GM23338 (cell line): ENCODE measurements around the gene PDGFC. TPM values are rescaled to one million over a fixed set of nuclear protein-coding genes. Genes with fewer than 3 reads are reported as not detected.
A peak's percentile ranks its signal among the peaks of the same experiment; 100 is the strongest.

Experiments used
- ATAC-seq: fragments of 200-7000 bp; cut with Tn5 transposase; 3 replicates; pipeline ENCODE4 v1.9.1; 2020
- DNase-seq: peaks from one replicate; pipeline ENCODE4 v3.0.0-alpha.2; 2015; ENCODE audit warnings: low spot score
- H2AFZ ChIP-seq: fragments of 200-600 bp; sonication (generic); 2 replicates; pipeline ENCODE4 v1.8.0; 2016; ENCODE audit warnings: antibody characterized with exemption, mild to moderate bottlenecking, moderate library complexity
- H3F3A ChIP-seq: fragments of 200-600 bp; sonication (generic); replicated peaks from 2 replicates; pipeline ENCODE4 v1.8.0; 2017; ENCODE audit warnings: antibody characterized with exemption, mixed run types, low read depth
- H3K27ac ChIP-seq: fragments of 200-600 bp; sonication (generic); 2 replicates; pipeline ENCODE4 v1.6.1; 2016; ENCODE audit warnings: low read depth
- H3K27me3 ChIP-seq: fragments of 200-600 bp; sonication (generic); 2 replicates; pipeline ENCODE4 v1.8.0; 2016; ENCODE audit warnings: mild to moderate bottlenecking, mixed run types, moderate library complexity; ENCODE audit not compliant: insufficient read depth
- H3K36me3 ChIP-seq: fragments of 200-600 bp; sonication (generic); 2 replicates; pipeline ENCODE4 v1.8.0; 2016; ENCODE audit warnings: mild to moderate bottlenecking; ENCODE audit not compliant: insufficient read depth
- H3K4me1 ChIP-seq: fragments of 200-600 bp; sonication (generic); 2 replicates; pipeline ENCODE4 v1.8.0; 2016; ENCODE audit warnings: mild to moderate bottlenecking, moderate library complexity; ENCODE audit not compliant: insufficient read depth
- H3K4me2 ChIP-seq: fragments of 200-600 bp; sonication (generic); 2 replicates; pipeline ENCODE4 v1.7.1; 2017; ENCODE audit warnings: mixed run types
- H3K4me3 ChIP-seq: fragments of 200-600 bp; sonication (generic); 2 replicates; pipeline ENCODE4 v1.6.1; 2016; ENCODE audit warnings: mixed run types
- H3K79me2 ChIP-seq: fragments of 200-600 bp; sonication (generic); replicated peaks from 2 replicates; pipeline ENCODE4 v1.8.0; 2017; ENCODE audit warnings: mild to moderate bottlenecking; ENCODE audit not compliant: insufficient read depth
- H3K9me2 ChIP-seq: fragments of 200-600 bp; sonication (generic); 2 replicates; pipeline ENCODE4 v1.8.0; 2017; ENCODE audit not compliant: insufficient read depth
- H4K20me1 ChIP-seq: fragments of 200-600 bp; sonication (generic); replicated peaks from 2 replicates; pipeline ENCODE4 v1.8.0; 2017; ENCODE audit warnings: mild to moderate bottlenecking; ENCODE audit not compliant: insufficient read depth
- H3K27ac Mint-ChIP-seq: 2 replicates; pipeline ENCODE4 v1.8.0; 2020; ENCODE audit warnings: inconsistent platforms, mild to moderate bottlenecking, moderate library complexity, mixed read lengths
- H3K27me3 Mint-ChIP-seq: 3 replicates; pipeline ENCODE4 v1.8.0; 2022; ENCODE audit warnings: low read depth, mild to moderate bottlenecking, moderate library complexity, mixed read lengths, inconsistent platforms; ENCODE audit not compliant: insufficient read depth, poor library complexity
- H3K36me3 Mint-ChIP-seq: 3 replicates; pipeline ENCODE4 v1.8.0; 2021; ENCODE audit warnings: low read depth, mild to moderate bottlenecking, inconsistent platforms, moderate library complexity, mixed read lengths
- H3K4me1 Mint-ChIP-seq: 3 replicates; pipeline ENCODE4 v1.8.0; 2020; ENCODE audit warnings: mild to moderate bottlenecking, inconsistent platforms, mixed read lengths
- H3K4me3 Mint-ChIP-seq: 3 replicates; pipeline ENCODE4 v1.8.0; 2021; ENCODE audit warnings: moderate library complexity, mild to moderate bottlenecking, inconsistent platforms, mixed read lengths
- H3K9me3 Mint-ChIP-seq: 3 replicates; pipeline ENCODE4 v1.8.0; 2020; ENCODE audit warnings: moderate library complexity, mild to moderate bottlenecking, inconsistent platforms, mixed read lengths
- CREB1 ChIP-seq: fragments of 250-450 bp; sonication (Bioruptor Pico); IDR thresholded peaks from 2 replicates; pipeline ENCODE4 v1.5.0; 2020; ENCODE audit warnings: low read depth, mild to moderate bottlenecking, moderate library complexity
- ETS1 ChIP-seq: IDR thresholded peaks from 2 replicates; pipeline ENCODE4 v1.6.1; 2016; ENCODE audit warnings: antibody characterized with exemption
- EZH2 ChIP-seq: fragments of 200-600 bp; sonication (generic); IDR thresholded peaks from one replicate; pipeline ENCODE4 v1.8.0; 2017; ENCODE audit warnings: antibody characterized with exemption, mild to moderate bottlenecking, low read depth; ENCODE audit not compliant: unreplicated experiment
- EZH2phosphoT487 ChIP-seq: fragments of 200-600 bp; sonication (generic); IDR thresholded peaks from one replicate; pipeline ENCODE4 v1.8.1; 2018; ENCODE audit warnings: antibody characterized with exemption; ENCODE audit not compliant: unreplicated experiment
- JUNB ChIP-seq: IDR thresholded peaks from one replicate; pipeline ENCODE4 v1.6.1; 2016; ENCODE audit warnings: antibody characterized with exemption; ENCODE audit not compliant: unreplicated experiment
- NANOG ChIP-seq: IDR thresholded peaks from 2 replicates; pipeline ENCODE4 v1.6.1; 2016; ENCODE audit warnings: antibody characterized with exemption, borderline replicate concordance
- POLR2AphosphoS5 ChIP-seq: IDR thresholded peaks from 2 replicates; pipeline ENCODE4 v1.6.1; 2016; ENCODE audit warnings: antibody characterized with exemption, low read depth
- STAT1 ChIP-seq: IDR thresholded peaks from one replicate; pipeline ENCODE4 v1.6.1; 2016; ENCODE audit warnings: antibody characterized with exemption; ENCODE audit not compliant: unreplicated experiment
- ZNF114 ChIP-seq: fragments of 250-450 bp; sonication (Bioruptor Pico); IDR thresholded peaks from 2 replicates; pipeline ENCODE4 v1.5.0; 2020; ENCODE audit warnings: mild to moderate bottlenecking, moderate library complexity
- ZNF331 ChIP-seq: fragments of 250-450 bp; sonication (Bioruptor Pico); IDR thresholded peaks from 2 replicates; pipeline ENCODE4 v1.5.0; 2020; ENCODE audit warnings: low read depth, mild to moderate bottlenecking, moderate library complexity
- polyA plus RNA-seq: library from polyadenylated mRNA; unstranded; fragments of >200 nt; fragmentation: Nextera tagmentation; extraction: Ambion mirVana; gene quantifications from 2 replicates; pipeline ENCODE4 v1.2.1, GENCODE V29; 2016
- total RNA-seq: library from RNA; depleted of rRNA; stranded (reverse); fragments of >200 nt; shearing (Covaris generic); gene quantifications from 2 replicates; pipeline ENCODE4 v1.2.3, GENCODE V29; 2014
- TF ChIP-seq, protein P1 (sequence below), 2 experiments: fragments of 200-600 bp in 1 of 2; sonication (generic) in 1 of 2; conservative IDR thresholded peaks; 2 replicates each; pipeline versions ENCODE4 v1.5.1 to v1.6.1; 2016 to 2017; ENCODE audit warnings: antibody characterized with exemption in 2 of 2, low read depth in 2 of 2, mild to moderate bottlenecking in 2 of 2, moderate library complexity in 1 of 2
- TF ChIP-seq, protein P2 (sequence below): fragments of 250-450 bp; sonication (Bioruptor Pico); IDR thresholded peaks from 2 replicates; pipeline ENCODE4 v1.5.0; 2020; ENCODE audit warnings: mild to moderate bottlenecking, moderate library complexity
- TF ChIP-seq, protein P3 (sequence below): IDR thresholded peaks from one replicate; pipeline ENCODE4 v1.6.1; 2018; ENCODE audit warnings: antibody characterized with exemption; ENCODE audit not compliant: unreplicated experiment

The PDGFC gene
- total and polyA plus RNA-seq, 2 experiments from 2014 or later: 1.3 to 3.4 TPM

DNA sequence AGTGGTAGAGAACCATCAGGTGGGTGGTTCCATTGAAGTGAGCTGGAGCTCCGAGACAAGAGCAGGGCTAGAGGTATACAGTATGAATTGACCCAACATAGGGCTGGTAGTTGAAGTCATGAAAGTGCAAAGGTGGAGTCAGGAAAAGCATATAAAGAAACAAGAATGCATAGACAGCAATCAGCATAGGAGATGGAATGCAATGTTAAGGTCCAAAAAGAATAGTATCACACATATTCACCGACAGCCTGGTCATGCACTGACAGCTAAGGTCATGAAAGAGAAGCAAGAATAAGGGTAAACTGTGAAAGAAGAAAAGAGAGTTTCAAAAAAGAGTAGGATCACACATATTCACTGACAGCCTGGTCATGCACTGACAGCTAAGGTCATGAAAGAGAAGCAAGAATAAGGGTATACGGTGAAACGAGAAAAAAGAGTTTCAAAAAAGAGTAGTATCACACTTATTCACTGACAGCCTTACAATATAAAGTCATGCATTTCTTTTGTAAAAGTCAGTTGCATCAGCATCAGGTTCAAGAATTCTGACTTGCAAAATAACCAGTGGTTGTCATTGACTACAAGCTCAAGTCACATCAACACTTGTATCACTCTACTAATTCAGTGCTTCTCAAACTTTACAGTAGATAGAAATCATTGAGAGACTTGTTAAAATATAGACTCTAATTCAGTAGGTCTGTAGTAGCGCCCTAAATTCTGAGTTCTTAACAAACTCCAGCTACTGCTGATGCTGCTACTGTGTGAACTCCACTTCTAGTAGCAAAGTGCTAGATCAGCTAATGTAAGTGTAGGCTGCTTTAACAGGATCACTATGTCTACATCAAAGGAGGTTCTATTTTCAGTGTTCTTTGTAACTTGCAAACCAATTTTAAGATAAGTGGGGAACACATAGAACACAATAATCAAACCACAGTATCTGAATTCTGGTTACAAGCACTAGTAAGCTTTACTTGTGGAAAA, 221.9 kb downstream of the PDGFC start:
- Mint-ChIP-seq H3K9me3 (no peaks in the 10 kb centered on the region), H3K27ac (0 out of 2 replicates have a peak overlapping the region, but pooled peaks have one; percentile 14), H3K4me1 (peaks cover 11% of the 10 kb centered on the region; the same call in 2 of the 3 replicates), H3K36me3 (no peaks in the 10 kb centered on the region), H3K27me3 (no peaks in the 10 kb centered on the region), H3K4me3 (no peak overlapping the region)
- no peak overlapping the region for H3K4me3 ChIP-seq
- ATAC-seq (no peak), DNase-seq (no peak)
- no peak overlapping the region for H3K4me2 ChIP-seq
- no peak overlapping the region for H2AFZ ChIP-seq
- no peaks in the 10 kb centered on the region for H3K79me2 ChIP-seq
- H3K27me3 ChIP-seq: no peaks in the 10 kb centered on the region
- TF ChIP-seq ZNF331 (CRISPR knock-in tag) (no peak), STAT1 (no peak), ZNF114 (CRISPR knock-in tag) (no peak), JUNB (no peak), EZH2 (no peak), NANOG (no peak), ETS1 (no peak), EZH2phosphoT487 (no peak), POLR2AphosphoS5 (no peak), CREB1 (CRISPR knock-in tag) (no peak)
- TF ChIP-seq, protein P1, sequence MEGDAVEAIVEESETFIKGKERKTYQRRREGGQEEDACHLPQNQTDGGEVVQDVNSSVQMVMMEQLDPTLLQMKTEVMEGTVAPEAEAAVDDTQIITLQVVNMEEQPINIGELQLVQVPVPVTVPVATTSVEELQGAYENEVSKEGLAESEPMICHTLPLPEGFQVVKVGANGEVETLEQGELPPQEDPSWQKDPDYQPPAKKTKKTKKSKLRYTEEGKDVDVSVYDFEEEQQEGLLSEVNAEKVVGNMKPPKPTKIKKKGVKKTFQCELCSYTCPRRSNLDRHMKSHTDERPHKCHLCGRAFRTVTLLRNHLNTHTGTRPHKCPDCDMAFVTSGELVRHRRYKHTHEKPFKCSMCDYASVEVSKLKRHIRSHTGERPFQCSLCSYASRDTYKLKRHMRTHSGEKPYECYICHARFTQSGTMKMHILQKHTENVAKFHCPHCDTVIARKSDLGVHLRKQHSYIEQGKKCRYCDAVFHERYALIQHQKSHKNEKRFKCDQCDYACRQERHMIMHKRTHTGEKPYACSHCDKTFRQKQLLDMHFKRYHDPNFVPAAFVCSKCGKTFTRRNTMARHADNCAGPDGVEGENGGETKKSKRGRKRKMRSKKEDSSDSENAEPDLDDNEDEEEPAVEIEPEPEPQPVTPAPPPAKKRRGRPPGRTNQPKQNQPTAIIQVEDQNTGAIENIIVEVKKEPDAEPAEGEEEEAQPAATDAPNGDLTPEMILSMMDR (conservative IDR thresholded peaks at IDR 0.05; ENCODE audit: low read depth in 2 of 2): no peak
- TF ChIP-seq, protein P2, sequence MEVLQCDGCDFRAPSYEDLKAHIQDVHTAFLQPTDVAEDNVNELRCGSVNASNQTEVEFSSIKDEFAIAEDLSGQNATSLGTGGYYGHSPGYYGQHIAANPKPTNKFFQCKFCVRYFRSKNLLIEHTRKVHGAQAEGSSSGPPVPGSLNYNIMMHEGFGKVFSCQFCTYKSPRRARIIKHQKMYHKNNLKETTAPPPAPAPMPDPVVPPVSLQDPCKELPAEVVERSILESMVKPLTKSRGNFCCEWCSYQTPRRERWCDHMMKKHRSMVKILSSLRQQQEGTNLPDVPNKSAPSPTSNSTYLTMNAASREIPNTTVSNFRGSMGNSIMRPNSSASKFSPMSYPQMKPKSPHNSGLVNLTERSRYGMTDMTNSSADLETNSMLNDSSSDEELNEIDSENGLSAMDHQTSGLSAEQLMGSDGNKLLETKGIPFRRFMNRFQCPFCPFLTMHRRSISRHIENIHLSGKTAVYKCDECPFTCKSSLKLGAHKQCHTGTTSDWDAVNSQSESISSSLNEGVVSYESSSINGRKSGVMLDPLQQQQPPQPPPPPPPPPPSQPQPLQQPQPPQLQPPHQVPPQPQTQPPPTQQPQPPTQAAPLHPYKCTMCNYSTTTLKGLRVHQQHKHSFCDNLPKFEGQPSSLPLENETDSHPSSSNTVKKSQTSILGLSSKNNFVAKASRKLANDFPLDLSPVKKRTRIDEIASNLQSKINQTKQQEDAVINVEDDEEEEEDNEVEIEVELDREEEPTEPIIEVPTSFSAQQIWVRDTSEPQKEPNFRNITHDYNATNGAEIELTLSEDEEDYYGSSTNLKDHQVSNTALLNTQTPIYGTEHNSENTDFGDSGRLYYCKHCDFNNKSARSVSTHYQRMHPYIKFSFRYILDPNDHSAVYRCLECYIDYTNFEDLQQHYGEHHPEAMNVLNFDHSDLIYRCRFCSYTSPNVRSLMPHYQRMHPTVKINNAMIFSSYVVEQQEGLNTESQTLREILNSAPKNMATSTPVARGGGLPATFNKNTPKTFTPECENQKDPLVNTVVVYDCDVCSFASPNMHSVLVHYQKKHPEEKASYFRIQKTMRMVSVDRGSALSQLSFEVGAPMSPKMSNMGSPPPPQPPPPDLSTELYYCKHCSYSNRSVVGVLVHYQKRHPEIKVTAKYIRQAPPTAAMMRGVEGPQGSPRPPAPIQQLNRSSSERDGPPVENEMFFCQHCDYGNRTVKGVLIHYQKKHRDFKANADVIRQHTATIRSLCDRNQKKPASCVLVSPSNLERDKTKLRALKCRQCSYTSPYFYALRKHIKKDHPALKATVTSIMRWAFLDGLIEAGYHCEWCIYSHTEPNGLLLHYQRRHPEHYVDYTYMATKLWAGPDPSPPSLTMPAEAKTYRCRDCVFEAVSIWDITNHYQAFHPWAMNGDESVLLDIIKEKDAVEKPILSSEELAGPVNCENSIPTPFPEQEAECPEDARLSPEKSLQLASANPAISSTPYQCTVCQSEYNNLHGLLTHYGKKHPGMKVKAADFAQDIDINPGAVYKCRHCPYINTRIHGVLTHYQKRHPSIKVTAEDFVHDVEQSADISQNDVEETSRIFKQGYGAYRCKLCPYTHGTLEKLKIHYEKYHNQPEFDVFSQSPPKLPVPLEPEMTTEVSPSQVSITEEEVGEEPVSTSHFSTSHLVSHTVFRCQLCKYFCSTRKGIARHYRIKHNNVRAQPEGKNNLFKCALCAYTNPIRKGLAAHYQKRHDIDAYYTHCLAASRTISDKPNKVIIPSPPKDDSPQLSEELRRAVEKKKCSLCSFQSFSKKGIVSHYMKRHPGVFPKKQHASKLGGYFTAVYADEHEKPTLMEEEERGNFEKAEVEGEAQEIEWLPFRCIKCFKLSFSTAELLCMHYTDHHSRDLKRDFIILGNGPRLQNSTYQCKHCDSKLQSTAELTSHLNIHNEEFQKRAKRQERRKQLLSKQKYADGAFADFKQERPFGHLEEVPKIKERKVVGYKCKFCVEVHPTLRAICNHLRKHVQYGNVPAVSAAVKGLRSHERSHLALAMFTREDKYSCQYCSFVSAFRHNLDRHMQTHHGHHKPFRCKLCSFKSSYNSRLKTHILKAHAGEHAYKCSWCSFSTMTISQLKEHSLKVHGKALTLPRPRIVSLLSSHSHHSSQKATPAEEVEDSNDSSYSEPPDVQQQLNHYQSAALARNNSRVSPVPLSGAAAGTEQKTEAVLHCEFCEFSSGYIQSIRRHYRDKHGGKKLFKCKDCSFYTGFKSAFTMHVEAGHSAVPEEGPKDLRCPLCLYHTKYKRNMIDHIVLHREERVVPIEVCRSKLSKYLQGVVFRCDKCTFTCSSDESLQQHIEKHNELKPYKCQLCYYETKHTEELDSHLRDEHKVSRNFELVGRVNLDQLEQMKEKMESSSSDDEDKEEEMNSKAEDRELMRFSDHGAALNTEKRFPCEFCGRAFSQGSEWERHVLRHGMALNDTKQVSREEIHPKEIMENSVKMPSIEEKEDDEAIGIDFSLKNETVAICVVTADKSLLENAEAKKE (CRISPR knock-in tag): no peak
- TF ChIP-seq, protein P3, sequence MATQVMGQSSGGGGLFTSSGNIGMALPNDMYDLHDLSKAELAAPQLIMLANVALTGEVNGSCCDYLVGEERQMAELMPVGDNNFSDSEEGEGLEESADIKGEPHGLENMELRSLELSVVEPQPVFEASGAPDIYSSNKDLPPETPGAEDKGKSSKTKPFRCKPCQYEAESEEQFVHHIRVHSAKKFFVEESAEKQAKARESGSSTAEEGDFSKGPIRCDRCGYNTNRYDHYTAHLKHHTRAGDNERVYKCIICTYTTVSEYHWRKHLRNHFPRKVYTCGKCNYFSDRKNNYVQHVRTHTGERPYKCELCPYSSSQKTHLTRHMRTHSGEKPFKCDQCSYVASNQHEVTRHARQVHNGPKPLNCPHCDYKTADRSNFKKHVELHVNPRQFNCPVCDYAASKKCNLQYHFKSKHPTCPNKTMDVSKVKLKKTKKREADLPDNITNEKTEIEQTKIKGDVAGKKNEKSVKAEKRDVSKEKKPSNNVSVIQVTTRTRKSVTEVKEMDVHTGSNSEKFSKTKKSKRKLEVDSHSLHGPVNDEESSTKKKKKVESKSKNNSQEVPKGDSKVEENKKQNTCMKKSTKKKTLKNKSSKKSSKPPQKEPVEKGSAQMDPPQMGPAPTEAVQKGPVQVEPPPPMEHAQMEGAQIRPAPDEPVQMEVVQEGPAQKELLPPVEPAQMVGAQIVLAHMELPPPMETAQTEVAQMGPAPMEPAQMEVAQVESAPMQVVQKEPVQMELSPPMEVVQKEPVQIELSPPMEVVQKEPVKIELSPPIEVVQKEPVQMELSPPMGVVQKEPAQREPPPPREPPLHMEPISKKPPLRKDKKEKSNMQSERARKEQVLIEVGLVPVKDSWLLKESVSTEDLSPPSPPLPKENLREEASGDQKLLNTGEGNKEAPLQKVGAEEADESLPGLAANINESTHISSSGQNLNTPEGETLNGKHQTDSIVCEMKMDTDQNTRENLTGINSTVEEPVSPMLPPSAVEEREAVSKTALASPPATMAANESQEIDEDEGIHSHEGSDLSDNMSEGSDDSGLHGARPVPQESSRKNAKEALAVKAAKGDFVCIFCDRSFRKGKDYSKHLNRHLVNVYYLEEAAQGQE: no peak
- no peaks in the 10 kb centered on the region for H4K20me1 ChIP-seq
- H3K4me1 ChIP-seq: peaks cover 5% of the 10 kb centered on the region
- no peaks in the 10 kb centered on the region for H3K36me3 ChIP-seq
- H3F3A ChIP-seq: no peaks in the 10 kb centered on the region
- H3K9me2 ChIP-seq: no peaks in the 10 kb centered on the region
- no peak overlapping the region for H3K27ac ChIP-seq
